22Rv1 (cell line): ENCODE measurements around the gene EVA1B.

Source experiments
- ZFX ChIP-seq: fragments of 450-650 bp; IDR thresholded peaks from 2 replicates; pipeline ENCODE4 v1.6.1; 2017; ENCODE audit warnings: antibody characterized with exemption, borderline replicate concordance
- TF ChIP-seq, protein P1 (sequence below): fragments of 450-650 bp; IDR thresholded peaks from 2 replicates; pipeline ENCODE4 v1.5.1; 2017; ENCODE audit warnings: mild to moderate bottlenecking

DNA sequence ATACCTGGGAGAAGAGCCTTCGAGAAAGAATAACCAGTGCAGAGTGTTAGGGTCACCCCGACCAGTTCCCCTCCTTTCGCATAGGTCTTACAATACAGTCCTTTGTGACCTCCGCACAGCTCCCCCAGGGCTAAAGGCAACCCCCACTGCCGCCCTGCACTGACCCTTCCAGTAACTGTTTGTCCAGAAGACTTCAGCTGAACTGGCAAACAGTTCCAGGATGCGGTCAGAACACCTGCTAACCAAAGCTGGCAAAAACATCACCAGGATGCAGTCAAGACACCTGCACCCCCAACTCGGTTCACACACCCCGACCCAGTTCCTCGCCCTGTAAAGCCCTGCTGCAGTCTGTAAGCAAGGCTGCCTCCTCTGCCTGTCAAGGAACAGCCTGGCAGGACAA is 6.4 kb upstream of the EVA1B start:
- TF ChIP-seq, protein P1, sequence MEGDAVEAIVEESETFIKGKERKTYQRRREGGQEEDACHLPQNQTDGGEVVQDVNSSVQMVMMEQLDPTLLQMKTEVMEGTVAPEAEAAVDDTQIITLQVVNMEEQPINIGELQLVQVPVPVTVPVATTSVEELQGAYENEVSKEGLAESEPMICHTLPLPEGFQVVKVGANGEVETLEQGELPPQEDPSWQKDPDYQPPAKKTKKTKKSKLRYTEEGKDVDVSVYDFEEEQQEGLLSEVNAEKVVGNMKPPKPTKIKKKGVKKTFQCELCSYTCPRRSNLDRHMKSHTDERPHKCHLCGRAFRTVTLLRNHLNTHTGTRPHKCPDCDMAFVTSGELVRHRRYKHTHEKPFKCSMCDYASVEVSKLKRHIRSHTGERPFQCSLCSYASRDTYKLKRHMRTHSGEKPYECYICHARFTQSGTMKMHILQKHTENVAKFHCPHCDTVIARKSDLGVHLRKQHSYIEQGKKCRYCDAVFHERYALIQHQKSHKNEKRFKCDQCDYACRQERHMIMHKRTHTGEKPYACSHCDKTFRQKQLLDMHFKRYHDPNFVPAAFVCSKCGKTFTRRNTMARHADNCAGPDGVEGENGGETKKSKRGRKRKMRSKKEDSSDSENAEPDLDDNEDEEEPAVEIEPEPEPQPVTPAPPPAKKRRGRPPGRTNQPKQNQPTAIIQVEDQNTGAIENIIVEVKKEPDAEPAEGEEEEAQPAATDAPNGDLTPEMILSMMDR, result no peak
- no peak for TF ChIP-seq ZFX
